GOT3 (cell line): ENCODE results near the gene SARS1.
A peak's percentile ranks its signal among the peaks of the same experiment; 100 is the strongest.
"Not testable (repeated sequence)": the region's sequence is repeated elsewhere in the genome, so short reads cannot be mapped to it uniquely, and the experiment has no call there.

ENCODE experiments used
- DNase-seq: peaks from one replicate; lab custom pipeline; 2025; ENCODE audit warnings: mixed read lengths; lab: John Stamatoyannopoulos, UW

The SARS1 gene

DNA sequence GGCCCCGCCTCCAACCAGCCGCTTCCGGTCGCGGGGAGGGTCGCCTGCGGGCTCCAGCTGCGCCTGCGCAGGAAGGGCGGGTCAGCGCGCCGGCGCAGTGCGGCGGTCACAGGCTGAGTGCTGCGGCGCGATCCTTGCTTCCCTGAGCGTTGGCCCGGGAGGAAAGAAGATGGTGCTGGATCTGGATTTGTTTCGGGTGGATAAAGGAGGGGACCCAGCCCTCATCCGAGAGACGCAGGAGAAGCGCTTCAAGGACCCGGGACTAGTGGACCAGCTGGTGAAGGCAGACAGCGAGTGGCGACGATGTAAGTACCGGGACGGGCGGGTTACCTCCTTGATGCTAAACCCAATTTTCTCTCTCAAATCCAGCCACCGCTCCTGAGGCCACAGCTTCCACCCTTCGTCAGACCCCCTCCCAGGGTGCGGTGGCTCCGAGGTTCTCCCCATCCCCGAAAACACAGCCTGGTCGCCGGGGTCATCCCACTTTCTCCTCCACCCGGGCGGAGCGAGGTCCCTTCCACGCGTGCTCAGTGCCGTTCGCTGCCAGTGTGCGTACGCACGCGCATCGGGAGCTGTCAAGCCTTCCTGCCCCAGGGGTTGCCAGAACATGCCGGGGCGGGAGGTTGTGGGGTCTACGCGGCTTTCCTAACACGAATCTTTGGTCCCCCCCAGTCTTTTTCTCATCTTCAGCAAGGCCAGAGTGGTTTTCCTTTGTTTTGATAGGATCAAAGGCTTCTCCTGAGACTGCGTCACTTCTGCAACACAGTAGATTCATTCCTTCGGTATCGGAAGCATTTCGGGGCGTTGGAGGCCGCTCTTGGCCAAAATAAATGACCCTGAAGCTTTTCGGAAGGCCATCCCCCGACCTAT, at the start of gene SARS1:
TSS of gene SARS1 (plus strand) at position 95 of the 870 bp plus-strand sequence. CDS start at position 170, 75 bp downstream.
- peak; percentile 11 for DNase-seq

- no peak for DNase-seq
These were observed 49.2 kb upstream of the SARS1 start for GRCh38 chr1:109164538-109164937.

DNA sequence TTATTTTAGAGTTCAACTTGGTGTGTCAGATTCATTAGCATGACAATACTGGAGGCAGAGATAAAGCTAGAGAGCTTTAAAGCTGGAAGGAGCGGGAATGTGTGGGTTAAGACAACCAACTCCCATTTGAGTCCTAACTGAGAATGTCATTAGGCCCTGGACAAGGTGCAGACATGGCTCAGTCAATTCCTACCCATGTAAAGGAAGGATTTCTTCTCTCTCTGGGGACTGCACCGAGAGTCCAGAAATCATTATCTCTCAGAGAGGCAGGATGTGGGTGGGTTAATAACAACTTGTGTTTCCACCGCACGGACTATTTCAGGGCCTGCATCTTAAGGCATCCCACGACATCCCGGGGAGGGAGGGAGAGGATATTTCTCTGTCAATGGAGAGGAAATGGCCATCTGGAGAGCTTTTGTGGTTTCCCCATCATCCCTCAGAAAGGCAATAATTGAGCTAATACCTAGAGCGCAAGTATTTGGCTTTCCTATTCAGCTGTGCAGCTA, 46.7 kb upstream of the SARS1 start:
- no peak for DNase-seq

- DNase-seq = no peak
These were observed 43.5 kb upstream of the SARS1 start for GRCh38 chr1:109170035-109170764.

- no peak for DNase-seq
These were observed 42.1 kb upstream of the SARS1 start for GRCh38 chr1:109171646-109172045.

DNA sequence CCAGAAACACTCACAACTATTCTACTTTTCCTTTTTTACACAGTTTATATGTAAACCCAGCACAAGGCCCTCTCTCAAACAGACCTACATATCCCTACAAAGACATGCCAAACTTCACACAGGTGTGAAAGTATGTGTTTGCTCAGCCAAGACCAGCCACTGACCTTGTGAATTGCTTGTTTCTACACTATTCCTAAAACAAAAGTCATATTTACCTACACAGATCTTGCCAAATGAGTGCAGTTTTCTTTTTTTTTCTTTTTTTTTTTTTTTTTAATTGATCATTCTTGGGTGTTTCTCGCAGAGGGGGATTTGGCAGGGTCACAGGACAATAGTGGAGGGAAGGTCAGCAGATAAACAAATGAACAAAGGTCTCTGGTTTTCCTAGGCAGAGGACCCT, 37.4 kb upstream of the SARS1 start:
- not testable (repeated sequence) for DNase-seq

DNA sequence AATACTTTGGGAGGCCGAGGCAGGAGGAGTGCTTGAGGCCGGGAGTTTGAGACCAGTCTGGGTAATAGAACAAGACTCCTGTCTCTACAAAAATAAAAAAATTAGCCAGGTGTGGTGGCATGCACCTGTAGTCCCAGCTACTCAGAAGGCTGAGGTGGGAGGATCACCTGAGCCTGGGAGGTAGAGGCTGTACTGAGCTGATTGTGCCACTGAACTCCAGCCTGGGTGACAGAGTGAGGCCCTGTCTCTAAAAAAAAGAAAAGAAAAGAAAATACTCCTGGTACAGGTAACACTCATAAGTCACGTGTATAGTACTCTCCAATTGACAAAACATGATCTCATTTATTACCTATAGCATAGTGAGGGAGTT, 33.0 kb upstream of the SARS1 start:
- not testable (repeated sequence) for DNase-seq

- DNase-seq = no peak
These were observed 32.5 kb upstream of the SARS1 start for GRCh38 chr1:109181085-109181806.

- DNase-seq = no peak
These were observed 31.9 kb upstream of the SARS1 start for GRCh38 chr1:109181807-109182163.

DNA sequence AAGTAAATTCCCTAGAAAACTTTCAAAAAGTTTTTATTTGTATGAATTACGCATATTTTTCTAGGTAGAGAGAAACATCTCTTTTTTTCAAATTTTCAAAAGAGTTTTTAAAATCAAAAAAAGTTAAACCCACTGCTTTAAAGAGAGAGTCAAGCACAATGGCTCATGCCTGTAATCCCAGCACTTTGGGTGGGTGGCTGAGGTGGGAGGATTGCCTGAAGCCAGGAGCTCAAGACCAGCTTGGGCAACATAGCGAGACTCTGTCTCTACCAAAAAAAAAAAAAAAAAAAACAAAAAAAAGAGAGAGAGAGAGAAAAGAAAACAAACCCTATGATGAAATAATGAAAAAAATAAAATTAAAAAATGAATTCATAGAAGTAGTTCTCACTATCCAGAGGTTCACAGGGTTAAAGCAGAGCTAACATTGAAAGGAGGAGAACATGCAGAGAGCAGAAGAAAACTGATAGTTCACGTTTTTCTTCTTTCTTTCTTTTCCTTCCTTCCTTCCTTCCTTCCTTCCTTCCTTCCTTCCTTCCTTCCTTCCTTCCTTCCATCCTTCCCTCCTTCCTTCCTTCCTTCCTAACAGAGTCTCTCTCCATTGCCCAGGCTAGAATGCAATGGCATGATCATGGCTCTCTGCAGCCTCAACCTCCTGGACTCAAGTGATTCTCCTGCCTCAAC, 30.5 kb upstream of the SARS1 start:
- DNase-seq = no peak

DNA sequence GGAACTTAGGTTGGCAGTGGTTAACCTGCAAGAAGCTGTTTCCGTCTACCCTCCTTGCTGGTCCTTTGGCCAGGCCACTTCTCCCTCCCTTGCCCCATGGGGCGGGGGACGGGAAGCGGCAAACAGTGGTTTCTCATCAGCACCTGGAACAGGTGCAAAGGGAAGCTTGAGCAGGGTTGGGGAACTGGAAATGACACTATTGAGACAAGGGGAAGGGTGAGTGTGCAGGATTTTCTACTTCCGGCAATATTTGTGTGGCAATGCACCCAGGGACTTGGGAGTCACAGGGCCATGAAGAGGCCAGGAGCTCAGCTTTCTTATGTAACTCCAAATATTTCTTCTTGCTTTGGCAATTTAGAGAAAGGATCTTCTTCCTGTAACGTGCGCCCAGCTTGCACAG, 29.0 kb upstream of the SARS1 start:
- no peak for DNase-seq

GRCh38 chr1:109185357-109185756, 28.4 kb upstream of the SARS1 start:
- no peak for DNase-seq

DNA sequence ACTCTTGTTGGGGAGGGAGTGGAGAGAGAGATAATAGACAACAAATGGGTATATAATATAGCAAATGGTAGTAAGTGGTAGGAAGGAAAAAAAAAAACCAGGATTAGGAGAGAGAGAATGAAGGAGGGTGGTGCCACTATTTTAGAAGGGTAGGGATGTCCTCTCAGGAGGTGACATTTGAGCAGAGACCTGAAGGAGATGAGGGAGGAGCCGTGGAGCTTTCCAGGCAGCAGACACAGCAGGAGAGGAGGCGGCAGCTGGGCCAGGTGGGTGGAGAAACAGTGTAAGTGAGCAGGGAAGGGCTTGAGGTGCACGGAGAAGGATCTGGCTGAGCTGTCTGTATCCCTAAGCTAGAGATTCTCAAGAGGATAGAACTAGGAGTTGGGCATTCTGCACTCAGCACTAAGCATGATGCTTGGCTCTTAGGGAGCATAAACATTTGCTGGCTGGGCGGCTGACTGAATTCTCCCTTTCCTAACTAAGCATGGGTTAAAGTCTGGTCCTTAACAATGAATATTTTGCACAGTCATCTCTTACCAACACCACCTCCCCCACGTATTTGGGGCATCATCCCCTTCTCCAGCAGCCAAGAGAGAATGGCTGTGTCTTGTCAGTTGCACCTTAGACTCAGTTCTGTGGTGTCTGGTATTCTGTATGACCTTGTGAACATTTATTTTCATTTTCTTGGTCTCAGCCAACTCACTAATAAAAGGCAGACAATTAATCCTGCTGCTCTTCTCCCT, 27.6 kb upstream of the SARS1 start:
- DNase-seq = no peak

DNA sequence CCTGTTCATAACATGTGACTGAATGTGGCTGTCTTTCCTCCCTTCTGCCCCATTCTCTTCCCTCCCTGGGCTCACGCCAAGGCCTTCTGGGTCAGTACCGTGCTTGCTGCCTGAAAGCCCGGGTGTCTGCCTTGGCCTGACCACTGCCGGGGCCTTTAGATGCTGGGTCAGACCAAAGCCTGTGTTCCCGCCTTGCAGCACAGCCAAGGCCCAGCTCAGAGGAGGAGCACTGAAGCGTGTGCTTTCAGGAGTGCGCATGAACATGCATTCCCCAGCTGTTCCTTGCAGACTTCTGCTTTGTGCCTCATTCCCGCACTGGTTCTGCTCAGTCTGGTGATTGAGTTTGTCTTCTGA, 27.0 kb upstream of the SARS1 start:
- DNase-seq = no peak

DNA sequence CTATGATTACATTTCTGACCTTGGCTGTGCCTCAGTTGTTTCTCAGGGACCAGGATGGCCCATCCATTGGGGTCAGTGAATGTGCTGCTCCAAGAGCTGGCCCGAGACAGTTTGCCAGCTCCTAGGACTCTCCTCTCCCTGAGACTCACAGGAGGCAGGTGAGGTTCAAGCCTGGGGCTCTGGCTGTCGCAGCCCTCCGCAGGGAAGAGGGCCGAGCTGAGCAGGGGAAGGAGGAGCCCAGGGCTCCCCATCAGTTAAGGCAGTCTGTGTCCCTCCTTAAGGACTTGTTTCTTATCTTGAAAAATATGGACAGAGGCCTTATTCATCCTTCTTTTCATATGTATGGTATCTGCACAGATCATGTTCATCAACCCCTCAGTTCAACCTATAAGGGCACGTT, 26.6 kb upstream of the SARS1 start:
- no peak for DNase-seq

DNA sequence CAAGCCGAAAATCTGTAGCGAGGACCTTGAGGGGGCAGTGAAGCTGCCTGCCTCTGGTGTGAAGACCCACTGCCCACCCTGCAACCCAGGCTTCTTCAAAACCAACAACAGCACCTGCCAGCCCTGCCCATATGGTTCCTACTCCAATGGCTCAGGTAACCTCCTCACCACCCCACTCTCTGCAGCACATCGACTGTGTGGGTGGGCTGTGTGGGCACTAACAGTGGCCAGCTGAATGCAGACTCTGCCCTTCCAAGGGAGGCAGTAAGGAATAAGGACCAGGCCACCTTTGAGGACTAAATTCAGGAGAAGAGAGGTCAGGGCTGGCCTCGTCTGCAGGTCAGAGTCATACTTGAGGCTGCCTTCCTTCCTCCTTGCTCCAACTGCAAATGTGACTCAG, 25.5 kb upstream of the SARS1 start:
- no peak for DNase-seq

- no peak for DNase-seq
These were observed 24.9 kb upstream of the SARS1 start for GRCh38 chr1:109188781-109189180.

DNA sequence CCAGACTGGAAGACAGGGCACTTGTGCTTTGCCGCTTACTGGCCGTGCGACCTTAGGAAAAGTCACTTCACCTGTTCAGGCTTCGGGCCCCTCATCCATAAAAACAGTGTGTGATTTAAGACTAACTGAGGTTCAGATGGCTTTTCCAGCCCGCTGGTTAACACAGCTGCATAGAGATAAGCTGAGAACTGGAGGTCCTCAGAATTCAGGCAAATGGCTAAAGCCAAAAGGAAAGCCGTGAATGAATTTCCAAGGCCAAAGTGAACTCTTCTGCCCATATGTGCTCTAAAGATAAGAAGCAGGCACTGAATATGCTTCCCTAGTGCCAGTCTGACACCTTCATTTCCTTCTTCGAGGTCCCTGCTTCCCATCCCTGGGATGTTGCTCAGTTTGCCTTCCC, 23.5 kb upstream of the SARS1 start:
- DNase-seq = no peak

DNA sequence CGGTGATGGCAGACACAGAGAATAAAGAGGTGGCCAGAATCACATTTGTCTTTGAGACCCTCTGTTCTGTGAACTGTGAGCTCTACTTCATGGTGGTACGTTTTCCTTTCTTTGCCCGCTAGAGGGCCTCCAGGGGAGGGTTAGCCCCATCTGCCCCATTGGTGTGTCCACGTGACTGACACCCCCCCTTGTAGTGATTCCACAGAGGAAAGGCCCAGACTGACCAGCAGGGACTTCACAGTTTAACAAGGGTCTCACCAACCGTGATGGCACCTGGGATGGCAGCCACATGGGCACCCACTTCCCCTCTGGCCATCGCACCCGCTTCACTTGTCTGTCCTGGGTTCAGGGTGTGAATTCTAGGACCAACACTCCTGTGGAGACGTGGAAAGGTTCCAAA, 22.3 kb upstream of the SARS1 start:
- no peak for DNase-seq

DNA sequence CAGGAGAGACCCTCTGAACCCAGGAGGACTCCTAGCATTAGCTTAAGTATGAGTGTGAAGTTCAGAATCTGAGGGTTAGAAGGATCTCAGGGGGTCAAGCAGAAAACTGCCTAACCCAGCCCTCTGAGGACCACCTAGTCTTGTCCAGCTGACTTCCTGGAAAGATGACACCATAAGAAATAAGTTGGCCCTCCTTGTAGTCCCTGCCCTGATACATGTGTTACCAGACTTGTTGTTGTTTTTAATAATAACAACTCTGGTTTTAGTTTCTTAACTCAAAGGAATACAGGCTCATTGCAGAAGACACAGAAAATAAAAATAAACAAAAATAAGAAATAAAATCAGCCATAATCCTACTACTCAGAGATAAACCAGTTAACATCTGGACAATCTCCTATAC, 21.8 kb upstream of the SARS1 start:
- DNase-seq = no peak

DNA sequence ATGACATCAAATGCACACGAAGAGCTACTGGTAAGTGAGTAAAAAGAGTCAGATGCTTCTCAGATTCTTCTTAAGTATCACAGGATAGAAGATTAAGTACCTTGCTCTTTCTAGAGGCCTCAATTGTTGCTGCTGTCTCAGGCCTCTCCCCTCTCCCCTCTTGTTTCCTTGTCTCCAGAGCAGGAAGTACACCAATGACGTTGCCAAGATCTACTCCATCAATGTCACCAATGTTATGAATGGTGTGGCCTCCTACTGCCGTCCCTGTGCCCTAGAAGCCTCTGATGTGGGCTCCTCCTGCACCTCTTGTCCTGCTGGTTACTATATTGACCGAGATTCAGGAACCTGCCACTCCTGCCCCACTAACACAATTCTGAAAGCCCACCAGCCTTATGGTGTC, 21.3 kb upstream of the SARS1 start:
- no peak for DNase-seq
